ENCODE data around the gene KCNQ5. TPM values are rescaled to one million over a fixed set of nuclear protein-coding genes. Genes with fewer than 3 reads are reported as not detected.

KCNQ5 gene
- total RNA-seq, 4 donors from 2014 or later = 1.1 to 14.6 (median 9.0) TPM

DNA sequence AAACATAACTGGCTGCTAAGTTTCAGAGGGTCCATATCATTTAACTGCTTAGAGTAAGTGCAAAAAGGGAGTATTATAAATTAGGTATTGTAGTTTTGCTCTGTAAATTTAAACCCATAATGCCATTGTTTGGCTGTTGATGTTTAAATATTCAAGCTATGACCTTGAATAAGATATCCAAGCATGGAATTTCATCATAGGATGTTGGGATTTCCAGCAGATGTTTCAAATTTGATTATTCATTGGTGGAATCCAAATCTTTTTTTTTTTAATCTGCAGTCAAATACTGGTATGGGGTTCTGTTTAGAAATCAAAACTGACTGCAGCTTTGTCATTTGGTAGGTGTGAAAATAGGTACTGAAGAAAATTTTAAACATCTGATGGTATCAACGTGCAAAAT is 442.4 kb downstream of the KCNQ5 start:
- no peak overlapping the region for H3K4me3 ChIP-seq (replicated peaks in 1 of 3)
- H3K4me1 ChIP-seq = no peaks in the 10 kb centered on the region
- H3K27ac ChIP-seq = no peak overlapping the region
- intact Hi-C loops (cut with DNase I) = no loop called here
- DNase-seq = no peak
- H3K27me3 ChIP-seq = no peaks in the 10 kb centered on the region
- WGBS, 2 donors = 94 to 98% methylated on average over 1 of the region's 1 CpG
- H3K36me3 ChIP-seq = no peaks in the 10 kb centered on the region
- no peaks in the 10 kb centered on the region for H3K9me3 ChIP-seq
- TF ChIP-seq CTCF (IDR thresholded peaks at IDR 0.05) = no peak

- intact Hi-C loops (cut with DNase I) = no loop called here
- no peak for DNase-seq
- Histone ChIP-seq H3K27me3 (no peaks in the 10 kb centered on the region), H3K9me3 (no peaks in the 10 kb centered on the region), H3K4me3 (replicated peaks in 1 of 3) (no peak overlapping the region), H3K36me3 (no peaks in the 10 kb centered on the region), H3K27ac (no peak overlapping the region), H3K4me1 (no peaks in the 10 kb centered on the region)
- WGBS, 2 donors = 89 to 90% methylated on average over 2 of the region's 2 CpGs
- TF ChIP-seq CTCF (IDR thresholded peaks at IDR 0.05) = no peak
Observed at GRCh38 chr6:73073238-73073637, 451.4 kb downstream of the KCNQ5 start.

- Histone ChIP-seq H3K4me3 (replicated peaks in 1 of 3) (no peak overlapping the region), H3K9me3 (no peaks in the 10 kb centered on the region), H3K36me3 (no peaks in the 10 kb centered on the region), H3K27me3 (no peaks in the 10 kb centered on the region), H3K27ac (no peak overlapping the region), H3K4me1 (no peaks in the 10 kb centered on the region)
- intact Hi-C loops (cut with DNase I) = no loop called here
- no peak for TF ChIP-seq CTCF (IDR thresholded peaks at IDR 0.05)
- no peak for TF ChIP-seq POLR2A (IDR thresholded peaks at IDR 0.05)
- DNase-seq = no peak
- 82 to 88% methylated on average over 1 of the region's 1 CpG for WGBS, 2 donors
Observed at GRCh38 chr6:73074175-73074574, 452.3 kb downstream of the KCNQ5 start.

DNA sequence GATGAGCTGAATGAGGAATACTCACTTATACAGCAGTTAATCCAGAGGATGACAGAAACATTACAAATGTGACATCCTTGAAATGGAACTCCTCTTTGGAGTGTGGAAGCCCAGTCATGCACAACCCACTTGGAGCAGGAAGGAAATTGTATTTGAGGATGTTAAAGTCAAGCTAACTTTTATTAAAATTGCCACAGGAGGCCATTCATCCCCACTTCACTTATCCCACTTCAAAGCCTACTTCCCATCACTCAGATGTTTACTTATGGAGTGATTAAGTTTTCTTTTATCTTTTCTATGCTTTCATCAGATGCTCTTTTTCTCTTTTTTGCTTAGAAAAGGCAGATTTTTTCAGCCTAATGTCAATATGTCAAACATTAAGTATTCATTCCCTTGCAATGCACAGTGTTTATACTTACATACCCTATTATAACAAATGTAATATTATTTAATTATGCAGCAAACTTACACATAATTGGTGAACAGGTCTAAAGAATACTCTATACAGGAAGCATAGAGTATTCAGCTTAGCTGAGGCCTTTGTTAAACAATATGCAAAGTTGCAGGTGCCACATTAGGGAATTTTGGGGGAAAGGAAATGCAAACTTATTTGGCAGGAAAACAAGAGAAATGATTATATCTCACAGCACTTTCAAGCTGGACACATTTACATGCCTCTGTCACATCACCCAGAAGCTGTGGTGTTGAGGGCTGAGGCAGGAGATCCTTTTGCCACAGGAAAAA is 454.5 kb downstream of the KCNQ5 start:
- DNase-seq = no peak
- no peak overlapping the region for H3K4me3 ChIP-seq (replicated peaks in 1 of 3)
- H3K9me3 ChIP-seq = no peaks in the 10 kb centered on the region
- no peaks in the 10 kb centered on the region for H3K36me3 ChIP-seq
- H3K27ac ChIP-seq = no peak overlapping the region
- no peak for TF ChIP-seq CTCF (IDR thresholded peaks at IDR 0.05)
- TF ChIP-seq POLR2A (IDR thresholded peaks at IDR 0.05) = no peak
- no peaks in the 10 kb centered on the region for H3K4me1 ChIP-seq
- H3K27me3 ChIP-seq = no peaks in the 10 kb centered on the region
- intact Hi-C loops (cut with DNase I) = no loop called here

- intact Hi-C loops (cut with DNase I) = no loop called here
- 89 to 98% methylated on average over 1 of the region's 1 CpG for WGBS, 2 donors
- Histone ChIP-seq H3K4me3 (replicated peaks in 1 of 3) (no peak overlapping the region), H3K27me3 (no peaks in the 10 kb centered on the region), H3K36me3 (no peaks in the 10 kb centered on the region), H3K9me3 (no peaks in the 10 kb centered on the region), H3K4me1 (no peaks in the 10 kb centered on the region), H3K27ac (no peak overlapping the region)
- TF ChIP-seq POLR2A (IDR thresholded peaks at IDR 0.05) (no peak), CTCF (IDR thresholded peaks at IDR 0.05) (no peak)
- no peak for DNase-seq
Observed at GRCh38 chr6:73078333-73078862, 456.5 kb downstream of the KCNQ5 start.

Data from thyroid gland (tissue), 4 donors.